Epithelial cell of esophagus (primary cell): ENCODE data around the gene LIG3.
A peak's percentile ranks its signal among the peaks of the same experiment; 100 is the strongest.
"Not testable (repeated sequence)": the region's sequence is repeated elsewhere in the genome, so short reads cannot be mapped to it uniquely, and the experiment has no call there.

Experiments
- DNase-seq: peaks from one replicate; pipeline ENCODE4 v3.0.0; 2010; ENCODE audit warnings: low read depth
- H3K4me3 ChIP-seq: 2 replicates; pipeline ENCODE4 v1.5.1; 2011; ENCODE audit warnings: mild to moderate bottlenecking, low read length, control low read depth
- CTCF ChIP-seq: IDR thresholded peaks from 2 replicates; pipeline ENCODE4 v1.5.1; 2011; ENCODE audit warnings: low read depth, mild to moderate bottlenecking, low read length, control low read depth, inconsistent platforms; ENCODE audit not compliant: insufficient read depth; ENCODE audit errors: missing control alignments

The LIG3 gene

GRCh38 chr17:34980353-34980680, at the start of gene LIG3:
TSS of gene LIG3 (plus strand) at chr17:34980512. CDS start at chr17:34983006, 2,494 bp downstream.
- no peak for TF ChIP-seq CTCF
- peak; percentile 95 for DNase-seq
- H3K4me3 ChIP-seq = peak within 1 kb of the TSS; percentile 67

GRCh38 chr17:34950780-34951179, 29.5 kb upstream of the LIG3 start:
- not testable (repeated sequence) for DNase-seq, H3K4me3 ChIP-seq

- no peak for TF ChIP-seq CTCF
- DNase-seq = no peak
- no peak overlapping the region for H3K4me3 ChIP-seq
These were observed 21.9 kb upstream of the LIG3 start for GRCh38 chr17:34958438-34958837.

GRCh38 chr17:34961093-34961911, 19.0 kb upstream of the LIG3 start, which contains the start of the genes CCT6B and ZNF830:
TSS of gene CCT6B (minus strand) at chr17:34961460. CDS start at chr17:34961393, 67 bp downstream.
TSS of gene ZNF830 (plus strand) at chr17:34961540. CDS start at chr17:34961567, 27 bp downstream.
- H3K4me3 ChIP-seq = peak within 1 kb of the TSS; percentile 92
- DNase-seq = peak; percentile 96
- no peak for TF ChIP-seq CTCF

- no peak for TF ChIP-seq CTCF
- no peak overlapping the region for H3K4me3 ChIP-seq
- DNase-seq = no peak
These were observed 6.1 kb upstream of the LIG3 start for GRCh38 chr17:34974179-34974578.

GRCh38 chr17:34974794-34975785, 5.2 kb upstream of the LIG3 start:
- DNase-seq = no peak
- H3K4me3 ChIP-seq = no peak overlapping the region
- no peak for TF ChIP-seq CTCF

GRCh38 chr17:34979153-34979552, 1.2 kb upstream of the LIG3 start:
- H3K4me3 ChIP-seq = no peak overlapping the region
- TF ChIP-seq CTCF = no peak
- no peak for DNase-seq
